Stimulated activated CD8-positive, alpha-beta memory T cell treated with anti-CD3 and anti-CD28 coated beads, Interleukin-4, amount 100 ng/mL, for 1 hour (primary cell): ENCODE data around the gene ARHGAP15.

Experiments
- DNase-seq, 2 donors: peaks; one replicate each; pipeline ENCODE4 v3.0.0-alpha.2; 2020; ENCODE audit warnings: low read depth in 2 of 2, low spot score in 1 of 2

ARHGAP15 gene

GRCh38 chr2:143334837-143335236 lies 205.6 kb downstream of the ARHGAP15 start:
- no peak for DNase-seq

- no peak for DNase-seq
Measured at GRCh38 chr2:143336719-143337210, 207.5 kb downstream of the ARHGAP15 start.

GRCh38 chr2:143341478-143341877 lies 212.3 kb downstream of the ARHGAP15 start:
- DNase-seq = no peak

- DNase-seq = no peak
Measured at GRCh38 chr2:143344780-143345179, 215.6 kb downstream of the ARHGAP15 start.

- DNase-seq = no peak
Measured at GRCh38 chr2:143345887-143346787, 216.9 kb downstream of the ARHGAP15 start.

GRCh38 chr2:143347271-143347695 lies 218.1 kb downstream of the ARHGAP15 start:
- no peak for DNase-seq

GRCh38 chr2:143347901-143348414 lies 218.7 kb downstream of the ARHGAP15 start:
- DNase-seq = no peak

GRCh38 chr2:143354050-143354750 lies 225.0 kb downstream of the ARHGAP15 start:
- no peak for DNase-seq

- DNase-seq = no peak
Measured at GRCh38 chr2:143355870-143356269, 226.7 kb downstream of the ARHGAP15 start.

- no peak for DNase-seq
Measured at GRCh38 chr2:143356336-143356735, 227.1 kb downstream of the ARHGAP15 start.

GRCh38 chr2:143356736-143357446 lies 227.7 kb downstream of the ARHGAP15 start:
- no peak for DNase-seq

- DNase-seq = no peak
Measured at GRCh38 chr2:143357966-143358365, 228.7 kb downstream of the ARHGAP15 start.

- DNase-seq = no peak
Measured at GRCh38 chr2:143361346-143361745, 232.1 kb downstream of the ARHGAP15 start.

GRCh38 chr2:143371616-143372015 lies 242.4 kb downstream of the ARHGAP15 start:
- no peak for DNase-seq

GRCh38 chr2:143375384-143375880 lies 246.2 kb downstream of the ARHGAP15 start:
- no peak for DNase-seq

GRCh38 chr2:143378996-143379395 lies 249.8 kb downstream of the ARHGAP15 start:
- DNase-seq = no peak

GRCh38 chr2:143379955-143380354 lies 250.7 kb downstream of the ARHGAP15 start:
- no peak for DNase-seq

GRCh38 chr2:143382573-143382972 lies 253.4 kb downstream of the ARHGAP15 start:
- no peak for DNase-seq

GRCh38 chr2:143383016-143383415 lies 253.8 kb downstream of the ARHGAP15 start:
- DNase-seq = no peak

- no peak for DNase-seq
Measured at GRCh38 chr2:143384111-143384510, 254.9 kb downstream of the ARHGAP15 start.

GRCh38 chr2:143390171-143390570 lies 261.0 kb downstream of the ARHGAP15 start:
- DNase-seq = no peak
